Ascending aorta (tissue), 2 donors: ENCODE results near the gene ABR. TPM values are rescaled to one million over a fixed set of nuclear protein-coding genes. Genes with fewer than 3 reads are reported as not detected.

Experiments
- DNase-seq, 2 donors: peaks; one replicate each; pipeline ENCODE4 v3.0.0-alpha.2; 2019; ENCODE audit warnings: low spot score in 2 of 2
- H3K27ac ChIP-seq, 2 donors: fragments of 200-600 bp; sonication (generic); one replicate each; pipeline ENCODE4 v1.5.1; 2016 to 2017; ENCODE audit warnings: mild to moderate bottlenecking in 1 of 2
- H3K27me3 ChIP-seq: fragments of 200-600 bp; sonication (generic); one replicate; pipeline ENCODE4 v1.5.1; 2017
- H3K36me3 ChIP-seq, 2 donors: fragments of 200-600 bp; sonication (generic); one replicate each; pipeline ENCODE4 v1.5.1; 2016
- H3K4me1 ChIP-seq, 2 donors: fragments of 200-600 bp; sonication (generic); one replicate each; pipeline ENCODE4 v1.5.1; 2016 to 2017; ENCODE audit warnings: mild to moderate bottlenecking in 1 of 2
- H3K4me3 ChIP-seq, 2 donors: fragments of 200-600 bp; sonication (generic); one replicate each; pipeline ENCODE4 v1.5.1; 2016 to 2017; ENCODE audit warnings: mild to moderate bottlenecking in 1 of 2
- H3K9me3 ChIP-seq, 2 donors: fragments of 200-600 bp; sonication (generic); one replicate each; pipeline ENCODE4 v1.5.1; 2016
- CTCF ChIP-seq, 3 experiments: fragments of 200-600 bp in 2 of 3; fragments of 450-650 bp in 1 of 3; sonication (generic) in 2 of 3; IDR thresholded peaks; one replicate each; pipeline ENCODE4 v1.5.1; 2016 to 2019; ENCODE audit warnings: antibody characterized with exemption in 3 of 3, mild to moderate bottlenecking in 1 of 3, moderate library complexity in 1 of 3
- intact Hi-C: fragments of 100-400 bp; cut with DNase I; formaldehyde crosslinking; loops from one replicate; pipeline ENCODE4 v1.15.1; 2023
- total RNA-seq: library from RNA; depleted of rRNA; stranded (reverse); fragments of >200 nt; gene quantifications from one replicate; pipeline ENCODE4 v1.1.0, GENCODE V29; 2016

The ABR gene
- total RNA-seq, 1 donor from 2014 or later: 184 TPM

- H3K9me3 ChIP-seq: no peaks in the 10 kb centered on the region
- intact Hi-C loops: no loop called here
- TF ChIP-seq CTCF (IDR thresholded peaks at IDR 0.05): no peak
- H3K4me1 ChIP-seq: no peaks in the 10 kb centered on the region
- no peak overlapping the region for H3K4me3 ChIP-seq
- no peaks in the 10 kb centered on the region for H3K27me3 ChIP-seq
- H3K27ac ChIP-seq: no peak overlapping the region
- no peaks in the 10 kb centered on the region for H3K36me3 ChIP-seq
- no peak for DNase-seq
These were observed 191.2 kb downstream of the ABR start for GRCh38 chr17:988561-988960.

GRCh38 chr17:987931-988330 is 191.8 kb downstream of the ABR start:
- DNase-seq: no peak
- no peaks in the 10 kb centered on the region for H3K9me3 ChIP-seq
- H3K36me3 ChIP-seq: no peaks in the 10 kb centered on the region
- H3K27ac ChIP-seq: no peak overlapping the region
- H3K4me1 ChIP-seq: no peaks in the 10 kb centered on the region
- H3K4me3 ChIP-seq: no peak overlapping the region
- H3K27me3 ChIP-seq: no peaks in the 10 kb centered on the region
- intact Hi-C loops: no loop called here
- no peak for TF ChIP-seq CTCF (IDR thresholded peaks at IDR 0.05)

GRCh38 chr17:986322-986929 is 193.4 kb downstream of the ABR start:
- intact Hi-C loops: no loop called here
- Histone ChIP-seq H3K4me1 (no peaks in the 10 kb centered on the region), H3K4me3 (no peak overlapping the region), H3K27me3 (no peaks in the 10 kb centered on the region), H3K36me3 (no peaks in the 10 kb centered on the region), H3K27ac (no peak overlapping the region), H3K9me3 (no peaks in the 10 kb centered on the region)
- TF ChIP-seq CTCF (IDR thresholded peaks at IDR 0.05): no peak
- no peak for DNase-seq

GRCh38 chr17:983921-984320 is 195.9 kb downstream of the ABR start:
- Histone ChIP-seq H3K27me3 (no peaks in the 10 kb centered on the region), H3K4me3 (no peak overlapping the region), H3K36me3 (no peaks in the 10 kb centered on the region), H3K27ac (no peak overlapping the region), H3K9me3 (no peaks in the 10 kb centered on the region), H3K4me1 (peaks cover 5 to 7% of the 10 kb centered on the region in 2 donors)
- no peak for DNase-seq
- intact Hi-C loops: no loop called here
- no peak for TF ChIP-seq CTCF (IDR thresholded peaks at IDR 0.05)

GRCh38 chr17:981292-981658 is 198.5 kb downstream of the ABR start:
- Histone ChIP-seq H3K9me3 (no peaks in the 10 kb centered on the region), H3K27ac (no peak overlapping the region), H3K36me3 (no peaks in the 10 kb centered on the region), H3K4me3 (no peak overlapping the region), H3K4me1 (peaks cover 10 to 11% of the 10 kb centered on the region in 2 donors), H3K27me3 (peaks cover 5% of the 10 kb centered on the region)
- no peak for TF ChIP-seq CTCF (IDR thresholded peaks at IDR 0.05)
- intact Hi-C loops: loop anchor here (1.0 to 2.0 kb wide), 3 partner anchors 75 to 570 kb away; a partner anchor contains a TSS
- no peak for DNase-seq
